ENCODE results near the gene LEAP2. TPM values are rescaled to one million over a fixed set of nuclear protein-coding genes. Genes with fewer than 3 reads are reported as not detected.
A peak's percentile ranks its signal among the peaks of the same experiment; 100 is the strongest.
"Not testable (repeated sequence)": the region's sequence is repeated elsewhere in the genome, so short reads cannot be mapped to it uniquely, and the experiment has no call there.

The LEAP2 gene
- total RNA-seq, 1 donor, result under 0.01 TPM

DNA sequence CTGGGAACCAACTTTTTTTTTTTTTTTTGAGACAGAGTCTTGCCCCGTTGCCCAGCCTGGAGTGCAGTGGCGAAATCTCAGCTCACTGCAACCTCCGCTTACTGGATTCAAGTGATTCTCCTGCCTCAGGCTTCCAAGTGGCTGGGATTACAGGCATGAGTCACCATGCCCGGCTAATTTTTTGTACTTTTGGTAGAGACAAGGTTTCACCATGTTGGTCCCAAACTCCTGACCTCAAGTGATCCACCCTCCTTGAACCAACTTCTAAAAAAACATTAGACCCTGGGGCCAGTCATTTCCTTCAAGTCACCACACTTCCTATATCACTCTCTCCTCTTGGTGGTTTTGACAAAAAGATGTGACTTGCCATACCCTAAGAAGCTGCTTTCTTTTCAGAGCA lies 32.2 kb upstream of the LEAP2 start:
- H3K4me3 ChIP-seq (ENCODE audit: low read depth, low read length), result no peak overlapping the region
- DNase-seq (ENCODE audit: low read depth), result peak; percentile 57
- TF ChIP-seq, protein P1, sequence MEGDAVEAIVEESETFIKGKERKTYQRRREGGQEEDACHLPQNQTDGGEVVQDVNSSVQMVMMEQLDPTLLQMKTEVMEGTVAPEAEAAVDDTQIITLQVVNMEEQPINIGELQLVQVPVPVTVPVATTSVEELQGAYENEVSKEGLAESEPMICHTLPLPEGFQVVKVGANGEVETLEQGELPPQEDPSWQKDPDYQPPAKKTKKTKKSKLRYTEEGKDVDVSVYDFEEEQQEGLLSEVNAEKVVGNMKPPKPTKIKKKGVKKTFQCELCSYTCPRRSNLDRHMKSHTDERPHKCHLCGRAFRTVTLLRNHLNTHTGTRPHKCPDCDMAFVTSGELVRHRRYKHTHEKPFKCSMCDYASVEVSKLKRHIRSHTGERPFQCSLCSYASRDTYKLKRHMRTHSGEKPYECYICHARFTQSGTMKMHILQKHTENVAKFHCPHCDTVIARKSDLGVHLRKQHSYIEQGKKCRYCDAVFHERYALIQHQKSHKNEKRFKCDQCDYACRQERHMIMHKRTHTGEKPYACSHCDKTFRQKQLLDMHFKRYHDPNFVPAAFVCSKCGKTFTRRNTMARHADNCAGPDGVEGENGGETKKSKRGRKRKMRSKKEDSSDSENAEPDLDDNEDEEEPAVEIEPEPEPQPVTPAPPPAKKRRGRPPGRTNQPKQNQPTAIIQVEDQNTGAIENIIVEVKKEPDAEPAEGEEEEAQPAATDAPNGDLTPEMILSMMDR (IDR thresholded peaks at IDR 0.05; ENCODE audit: insufficient read depth, low read depth, low read length), result no peak

DNA sequence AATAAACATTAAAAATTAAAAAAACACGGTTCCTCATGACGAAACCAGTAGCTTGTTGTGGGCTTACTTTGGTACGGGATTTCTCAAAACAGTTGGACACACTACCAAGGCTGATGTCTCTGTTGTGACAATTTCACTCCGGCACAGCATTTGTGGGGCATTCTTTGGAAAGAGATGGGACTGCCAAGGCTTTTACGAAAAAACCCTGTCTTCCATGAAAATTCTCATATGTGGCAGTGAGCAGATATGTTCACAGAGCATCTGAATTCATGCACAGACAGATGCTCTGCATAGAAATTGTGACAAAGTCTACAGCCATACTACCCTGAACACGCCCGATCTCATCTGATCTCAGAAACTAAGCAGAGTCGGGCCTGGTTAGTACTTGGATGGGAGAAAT lies 25.2 kb upstream of the LEAP2 start:
- TF ChIP-seq, protein P1 (IDR thresholded peaks at IDR 0.05; ENCODE audit: insufficient read depth, low read depth, low read length), result no peak
- no peak overlapping the region for H3K4me3 ChIP-seq (ENCODE audit: low read depth, low read length)
- DNase-seq (ENCODE audit: low read depth), result no peak

DNA sequence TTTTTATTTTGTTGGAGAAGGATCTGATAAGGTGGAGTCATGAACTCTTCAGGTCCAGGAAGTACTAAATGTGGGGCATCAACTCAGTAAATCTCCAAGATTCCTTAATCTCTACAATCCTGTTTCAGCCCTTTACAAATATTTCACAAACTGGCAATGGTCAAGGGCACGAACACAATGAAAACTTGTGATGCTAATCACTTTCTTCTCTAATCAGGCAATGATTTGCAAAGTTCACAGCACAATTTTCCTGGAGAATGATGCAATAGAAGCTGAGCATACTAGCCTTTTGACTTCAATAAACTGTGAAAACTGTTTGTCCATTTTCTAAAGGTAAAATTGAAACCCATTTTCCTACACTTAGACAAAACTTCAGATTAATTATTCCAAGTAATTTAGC lies 24.1 kb upstream of the LEAP2 start:
- DNase-seq (ENCODE audit: low read depth), result no peak
- TF ChIP-seq, protein P1 (IDR thresholded peaks at IDR 0.05; ENCODE audit: insufficient read depth, low read depth, low read length), result no peak
- no peak overlapping the region for H3K4me3 ChIP-seq (ENCODE audit: low read depth, low read length)

DNA sequence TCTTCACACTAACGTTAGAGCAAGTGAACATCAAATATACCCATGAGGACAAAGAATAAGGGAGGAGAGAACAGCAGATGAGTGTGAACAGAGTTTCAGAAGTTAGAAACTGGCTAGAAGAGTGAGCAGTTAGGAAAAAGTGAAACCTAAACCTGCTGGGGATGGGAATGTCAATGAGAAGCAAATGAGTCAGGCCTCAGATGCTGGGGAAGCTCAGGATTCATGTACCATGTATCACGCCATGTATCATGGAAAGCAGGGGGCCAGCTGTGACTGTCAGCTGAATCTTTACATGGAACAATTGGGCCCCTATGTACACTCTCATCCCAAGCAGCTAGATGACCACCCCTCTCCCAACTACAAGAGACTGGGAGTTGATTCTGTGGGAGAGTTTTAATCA lies 23.4 kb upstream of the LEAP2 start:
- DNase-seq (ENCODE audit: low read depth), result no peak
- TF ChIP-seq, protein P1 (IDR thresholded peaks at IDR 0.05; ENCODE audit: insufficient read depth, low read depth, low read length), result no peak
- no peak overlapping the region for H3K4me3 ChIP-seq (ENCODE audit: low read depth, low read length)

DNA sequence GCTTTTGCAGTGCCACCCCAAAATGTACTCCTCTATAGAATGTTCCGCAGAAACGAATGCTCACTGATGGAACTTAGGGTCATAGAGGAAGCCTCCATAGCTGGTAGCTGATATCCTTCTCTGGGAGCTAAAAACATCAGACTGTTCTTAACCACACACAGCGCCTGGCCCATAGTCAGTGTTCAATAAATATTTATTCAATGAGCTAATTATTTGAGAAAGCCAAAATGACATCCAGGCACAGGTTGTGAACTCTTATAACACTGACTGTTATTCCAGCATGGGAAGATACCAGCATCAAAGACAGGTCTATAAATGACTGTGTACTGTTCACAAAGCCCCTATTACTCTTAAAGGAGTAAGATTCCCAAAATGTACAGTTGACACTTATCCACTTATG lies 20.1 kb upstream of the LEAP2 start:
- TF ChIP-seq, protein P1 (IDR thresholded peaks at IDR 0.05; ENCODE audit: insufficient read depth, low read depth, low read length), result no peak
- no peak overlapping the region for H3K4me3 ChIP-seq (ENCODE audit: low read depth, low read length)
- no peak for DNase-seq (ENCODE audit: low read depth)

DNA sequence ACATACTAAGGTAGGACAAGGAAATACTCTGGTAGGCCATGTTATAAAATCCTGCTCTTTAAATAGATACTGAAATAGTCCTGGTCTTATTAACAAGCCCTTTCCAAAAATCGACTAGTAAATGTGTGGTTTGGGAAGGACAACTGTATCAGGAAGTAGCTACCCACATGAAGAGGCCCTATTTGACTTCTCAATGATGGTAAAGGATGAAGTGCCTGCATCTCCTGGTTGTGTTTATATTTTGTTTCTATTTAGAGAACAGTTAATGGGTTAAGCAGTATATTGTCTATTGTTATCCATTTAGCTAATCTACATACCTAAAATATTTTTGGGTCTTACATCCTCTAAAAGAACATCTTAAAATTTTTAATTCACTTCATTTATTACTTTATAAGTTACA lies 19.7 kb upstream of the LEAP2 start:
- DNase-seq (ENCODE audit: low read depth), result no peak

GRCh38 chr5:132854301-132854700 lies 19.2 kb upstream of the LEAP2 start:
- TF ChIP-seq, protein P1 (IDR thresholded peaks at IDR 0.05; ENCODE audit: insufficient read depth, low read depth, low read length), result no peak
- DNase-seq (ENCODE audit: low read depth), result no peak
- no peak overlapping the region for H3K4me3 ChIP-seq (ENCODE audit: low read depth, low read length)

More for the DNA sequence above, 19.7 kb upstream of the LEAP2 start:
- H3K4me3 ChIP-seq (ENCODE audit: low read depth, low read length), result no peak overlapping the region
- TF ChIP-seq, protein P1 (IDR thresholded peaks at IDR 0.05; ENCODE audit: insufficient read depth, low read depth, low read length), result no peak

- not testable (repeated sequence) for H3K4me3 ChIP-seq (ENCODE audit: low read depth, low read length); DNase-seq (ENCODE audit: low read depth)
Measured at GRCh38 chr5:132854992-132855391, 18.5 kb upstream of the LEAP2 start.

All from fibroblast of villous mesenchyme (primary cell).